HEK293 (cell line): Measurements from ENCODE around the gene SYNJ1.

Experiments used
- CTCF ChIA-PET: fragments of 350-600 bp; formaldehyde crosslinking; extraction: SDS; loops from one replicate; lab custom pipeline; 2021; ENCODE audit warnings: antibody characterized with exemption; lab: Yijun Ruan, JAX
- POLR2A ChIA-PET: fragments of 300-600 bp; formaldehyde crosslinking; extraction: SDS; loops from one replicate; lab custom pipeline; 2020; ENCODE audit warnings: antibody characterized with exemption, inconsistent platforms; lab: Yijun Ruan, JAX
- H3K27ac ChIP-seq: fragments of 200-500 bp; sonication (Bioruptor generic); 2 replicates; pipeline ENCODE4 v1.5.1; 2014; ENCODE audit warnings: low read depth, low read length, control low read depth, inconsistent platforms; ENCODE audit errors: extremely low read depth
- H3K36me3 ChIP-seq, 2 experiments: fragments of 200-500 bp in 1 of 2; sonication (Bioruptor generic) in 1 of 2; 1 replicate in 1 of 2; 2 replicates in 1 of 2; pipeline ENCODE4 v1.5.1; 2014 to 2017; ENCODE audit warnings: inconsistent platforms in 2 of 2, low read length in 2 of 2; ENCODE audit not compliant: control insufficient read depth in 2 of 2, insufficient read depth in 1 of 2
- H3K4me1 ChIP-seq: fragments of 200-500 bp; sonication (Bioruptor generic); 2 replicates; pipeline ENCODE4 v1.5.1; 2014; ENCODE audit warnings: mild to moderate bottlenecking, low read length, inconsistent platforms; ENCODE audit not compliant: control insufficient read depth, insufficient read depth
- H3K4me3 ChIP-seq: 2 replicates; pipeline ENCODE4 v1.5.1; 2011; ENCODE audit warnings: low read depth, mild to moderate bottlenecking, control low read depth, low read length, moderate library complexity
- H3K9me3 ChIP-seq: fragments of 200-500 bp; sonication (Bioruptor generic); 2 replicates; pipeline ENCODE4 v1.5.1; 2014; ENCODE audit warnings: low read depth, low read length, inconsistent platforms; ENCODE audit not compliant: control insufficient read depth, insufficient read depth
- IKZF3 ChIP-seq: fragments of 450-650 bp; IDR thresholded peaks from 2 replicates; pipeline ENCODE4 v1.5.0; 2018; ENCODE audit warnings: missing biosample characterization, mild to moderate bottlenecking, missing genetic modification characterization, moderate library complexity
- PRDM1 ChIP-seq: fragments of 450-650 bp; formaldehyde crosslinking; IDR thresholded peaks from 2 replicates; pipeline ENCODE4; 2016; ENCODE audit warnings: missing biosample characterization, missing genetic modification characterization
- SP7 ChIP-seq: fragments of 450-650 bp; formaldehyde crosslinking; IDR thresholded peaks from 2 replicates; pipeline ENCODE4 v1.5.1; 2016; ENCODE audit warnings: missing biosample characterization, missing genetic modification characterization
- ZBTB48 ChIP-seq: fragments of 450-650 bp; formaldehyde crosslinking; IDR thresholded peaks from 2 replicates; pipeline ENCODE4 v1.5.1; 2016; ENCODE audit warnings: missing biosample characterization, missing genetic modification characterization
- ZFHX2 ChIP-seq: fragments of 450-650 bp; formaldehyde crosslinking; conservative IDR thresholded peaks from 2 replicates; pipeline ENCODE4 v1.5.1; 2016; ENCODE audit warnings: missing biosample characterization, missing genetic modification characterization
- ZNF155 ChIP-seq: fragments of 450-650 bp; formaldehyde crosslinking; IDR thresholded peaks from 2 replicates; pipeline ENCODE4 v1.5.1; 2016; ENCODE audit warnings: missing biosample characterization, missing genetic modification characterization
- ZNF174 ChIP-seq: fragments of 450-650 bp; formaldehyde crosslinking; IDR thresholded peaks from 2 replicates; pipeline ENCODE4 v1.5.0; 2017; ENCODE audit warnings: missing biosample characterization, mild to moderate bottlenecking, missing genetic modification characterization
- ZNF223 ChIP-seq: fragments of 450-650 bp; formaldehyde crosslinking; IDR thresholded peaks from 2 replicates; pipeline ENCODE4 v1.5.1; 2016; ENCODE audit warnings: missing biosample characterization, missing genetic modification characterization
- ZNF248 ChIP-seq: fragments of 450-650 bp; formaldehyde crosslinking; IDR thresholded peaks from 2 replicates; pipeline ENCODE4 v1.5.1; 2017; ENCODE audit warnings: missing biosample characterization, missing genetic modification characterization
- ZNF335 ChIP-seq: fragments of 450-650 bp; formaldehyde crosslinking; conservative IDR thresholded peaks from 2 replicates; pipeline ENCODE4 v1.5.1; 2016; ENCODE audit warnings: missing biosample characterization, missing genetic modification characterization
- ZNF585B ChIP-seq: fragments of 450-650 bp; formaldehyde crosslinking; IDR thresholded peaks from 2 replicates; pipeline ENCODE4 v1.5.1; 2016; ENCODE audit warnings: missing biosample characterization, missing genetic modification characterization
- ZNF660 ChIP-seq: fragments of 450-650 bp; IDR thresholded peaks from 2 replicates; pipeline ENCODE4 v1.5.1; 2018; ENCODE audit warnings: missing biosample characterization, mild to moderate bottlenecking, missing genetic modification characterization
- ZSCAN16 ChIP-seq: fragments of 450-650 bp; formaldehyde crosslinking; IDR thresholded peaks from 2 replicates; pipeline ENCODE4 v1.5.1; 2016; ENCODE audit warnings: missing biosample characterization, missing genetic modification characterization
- TF ChIP-seq, protein P1 (sequence below): fragments of 450-650 bp; formaldehyde crosslinking; IDR thresholded peaks from 2 replicates; pipeline ENCODE4 v1.5.1; 2016; ENCODE audit warnings: missing biosample characterization, missing genetic modification characterization
- TF ChIP-seq, protein P2 (sequence below): fragments of 450-650 bp; formaldehyde crosslinking; IDR thresholded peaks from 2 replicates; pipeline ENCODE4 v1.5.1; 2017; ENCODE audit warnings: missing biosample characterization, missing genetic modification characterization
- TF ChIP-seq, protein P3 (sequence below): fragments of 450-650 bp; formaldehyde crosslinking; IDR thresholded peaks from 2 replicates; pipeline ENCODE4 v1.5.1; 2016; ENCODE audit warnings: missing biosample characterization, missing genetic modification characterization
- TF ChIP-seq, protein P4 (sequence below): fragments of 450-650 bp; formaldehyde crosslinking; conservative IDR thresholded peaks from 2 replicates; pipeline ENCODE4 v1.5.1; 2016; ENCODE audit warnings: low read depth, missing biosample characterization, missing genetic modification characterization
- TF ChIP-seq, protein P5 (sequence below): fragments of 450-650 bp; formaldehyde crosslinking; IDR thresholded peaks from 2 replicates; pipeline ENCODE4 v1.5.1; 2016; ENCODE audit warnings: missing biosample characterization, missing genetic modification characterization

Gene SYNJ1

DNA sequence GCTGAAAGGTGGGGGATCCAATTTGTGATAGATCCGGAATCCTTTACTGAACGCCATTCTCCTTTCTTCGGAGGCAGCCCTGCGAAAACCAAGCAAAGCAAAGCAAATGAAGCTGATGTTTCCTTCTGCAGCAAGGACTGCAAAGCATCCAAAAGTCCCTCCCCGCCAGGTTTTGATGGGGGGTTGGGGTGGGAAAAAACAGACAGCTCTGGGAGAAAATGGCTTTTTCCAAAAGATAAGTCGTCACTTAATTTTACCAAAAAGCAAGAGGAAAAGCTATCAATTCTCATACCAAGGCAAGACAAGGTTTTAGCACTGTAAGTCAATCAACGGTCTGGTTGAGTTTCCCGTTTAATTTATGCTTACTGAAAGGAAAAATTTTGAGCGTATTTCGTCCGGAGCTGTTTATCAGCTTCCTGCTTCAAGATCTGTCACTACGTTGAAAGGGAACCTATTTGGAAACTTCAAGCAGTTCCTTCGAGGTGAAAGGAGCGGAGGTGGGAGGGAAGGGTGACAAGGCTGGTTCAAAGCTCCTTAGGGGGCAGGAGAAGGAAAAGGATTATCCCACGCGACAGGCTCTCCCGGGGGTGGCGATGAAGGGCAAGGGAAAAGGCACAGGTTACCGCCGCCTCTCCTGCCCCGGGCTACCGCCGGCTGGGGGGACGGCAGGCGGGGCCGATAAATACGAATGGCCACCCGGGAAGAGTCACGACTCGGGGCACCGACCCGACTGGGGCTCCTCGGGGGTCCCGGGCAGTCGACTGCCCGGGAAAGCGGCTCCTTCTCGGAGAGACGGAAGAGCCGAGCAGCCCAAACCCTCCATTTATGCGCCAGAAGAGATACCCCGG, 750 bp downstream of the SYNJ1 start:
- H3K27ac ChIP-seq, result peak overlapping the region; percentile 65
- ChIA-PET CTCF (interaction anchor here (0.5 to 1.1 kb wide), 5 partner anchors 9 to 845 kb away, joined by 3 to 5 read pairs (median 4); partner anchors contain the start of gene CFAP298), POLR2A (interaction anchor here (0.6 to 3.1 kb wide), 25 partner anchors 8 to 753 kb away, joined by 3 to 52 read pairs (median 5); partner anchors contain the start of genes CFAP298, IFNAR1, MIS18A and PAXBP1)
- peaks cover 0 to 10% of the 10 kb centered on the region in 2 experiments; a peak in 2 of 3 replicates for H3K36me3 ChIP-seq
- H3K4me3 ChIP-seq, result peak overlapping the region; percentile 90
- H3K9me3 ChIP-seq, result no peaks in the 10 kb centered on the region
- 0 out of 2 replicates have a peak, but pooled peaks cover 4% of the 10 kb centered on the region for H3K4me1 ChIP-seq
- no peak for TF ChIP-seq ZNF155
- TF ChIP-seq SP7 (tag by site-specific recombination), result no peak; the same call in 1 of the 2 replicates
- TF ChIP-seq ZSCAN16 (tag by site-specific recombination), result no peak
- peak; percentile 19; the same call in 1 of the 2 replicates for TF ChIP-seq ZNF223
- TF ChIP-seq ZNF585B (tag by site-specific recombination), result 0 out of 2 replicates have a peak, but pooled peaks have one; percentile 7
- TF ChIP-seq, protein P1, sequence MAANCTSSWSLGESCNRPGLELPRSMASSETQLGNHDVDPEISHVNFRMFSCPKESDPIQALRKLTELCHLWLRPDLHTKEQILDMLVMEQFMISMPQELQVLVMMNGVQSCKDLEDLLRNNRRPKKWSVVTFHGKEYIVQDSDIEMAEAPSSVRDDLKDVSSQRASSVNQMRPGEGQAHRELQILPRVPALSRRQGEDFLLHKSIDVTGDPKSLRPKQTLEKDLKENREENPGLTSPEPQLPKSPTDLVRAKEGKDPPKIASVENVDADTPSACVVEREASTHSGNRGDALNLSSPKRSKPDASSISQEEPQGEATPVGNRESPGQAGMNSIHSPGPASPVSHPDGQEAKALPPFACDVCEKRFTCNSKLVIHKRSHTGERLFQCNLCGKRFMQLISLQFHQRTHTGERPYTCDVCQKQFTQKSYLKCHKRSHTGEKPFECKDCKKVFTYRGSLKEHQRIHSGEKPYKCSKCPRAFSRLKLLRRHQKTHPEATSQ, result no peak
- TF ChIP-seq, protein P2, sequence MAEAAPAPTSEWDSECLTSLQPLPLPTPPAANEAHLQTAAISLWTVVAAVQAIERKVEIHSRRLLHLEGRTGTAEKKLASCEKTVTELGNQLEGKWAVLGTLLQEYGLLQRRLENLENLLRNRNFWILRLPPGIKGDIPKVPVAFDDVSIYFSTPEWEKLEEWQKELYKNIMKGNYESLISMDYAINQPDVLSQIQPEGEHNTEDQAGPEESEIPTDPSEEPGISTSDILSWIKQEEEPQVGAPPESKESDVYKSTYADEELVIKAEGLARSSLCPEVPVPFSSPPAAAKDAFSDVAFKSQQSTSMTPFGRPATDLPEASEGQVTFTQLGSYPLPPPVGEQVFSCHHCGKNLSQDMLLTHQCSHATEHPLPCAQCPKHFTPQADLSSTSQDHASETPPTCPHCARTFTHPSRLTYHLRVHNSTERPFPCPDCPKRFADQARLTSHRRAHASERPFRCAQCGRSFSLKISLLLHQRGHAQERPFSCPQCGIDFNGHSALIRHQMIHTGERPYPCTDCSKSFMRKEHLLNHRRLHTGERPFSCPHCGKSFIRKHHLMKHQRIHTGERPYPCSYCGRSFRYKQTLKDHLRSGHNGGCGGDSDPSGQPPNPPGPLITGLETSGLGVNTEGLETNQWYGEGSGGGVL (tag by site-specific recombination), result peak; percentile 67
- TF ChIP-seq ZNF248 (tag by site-specific recombination), result no peak
- TF ChIP-seq, protein P3, sequence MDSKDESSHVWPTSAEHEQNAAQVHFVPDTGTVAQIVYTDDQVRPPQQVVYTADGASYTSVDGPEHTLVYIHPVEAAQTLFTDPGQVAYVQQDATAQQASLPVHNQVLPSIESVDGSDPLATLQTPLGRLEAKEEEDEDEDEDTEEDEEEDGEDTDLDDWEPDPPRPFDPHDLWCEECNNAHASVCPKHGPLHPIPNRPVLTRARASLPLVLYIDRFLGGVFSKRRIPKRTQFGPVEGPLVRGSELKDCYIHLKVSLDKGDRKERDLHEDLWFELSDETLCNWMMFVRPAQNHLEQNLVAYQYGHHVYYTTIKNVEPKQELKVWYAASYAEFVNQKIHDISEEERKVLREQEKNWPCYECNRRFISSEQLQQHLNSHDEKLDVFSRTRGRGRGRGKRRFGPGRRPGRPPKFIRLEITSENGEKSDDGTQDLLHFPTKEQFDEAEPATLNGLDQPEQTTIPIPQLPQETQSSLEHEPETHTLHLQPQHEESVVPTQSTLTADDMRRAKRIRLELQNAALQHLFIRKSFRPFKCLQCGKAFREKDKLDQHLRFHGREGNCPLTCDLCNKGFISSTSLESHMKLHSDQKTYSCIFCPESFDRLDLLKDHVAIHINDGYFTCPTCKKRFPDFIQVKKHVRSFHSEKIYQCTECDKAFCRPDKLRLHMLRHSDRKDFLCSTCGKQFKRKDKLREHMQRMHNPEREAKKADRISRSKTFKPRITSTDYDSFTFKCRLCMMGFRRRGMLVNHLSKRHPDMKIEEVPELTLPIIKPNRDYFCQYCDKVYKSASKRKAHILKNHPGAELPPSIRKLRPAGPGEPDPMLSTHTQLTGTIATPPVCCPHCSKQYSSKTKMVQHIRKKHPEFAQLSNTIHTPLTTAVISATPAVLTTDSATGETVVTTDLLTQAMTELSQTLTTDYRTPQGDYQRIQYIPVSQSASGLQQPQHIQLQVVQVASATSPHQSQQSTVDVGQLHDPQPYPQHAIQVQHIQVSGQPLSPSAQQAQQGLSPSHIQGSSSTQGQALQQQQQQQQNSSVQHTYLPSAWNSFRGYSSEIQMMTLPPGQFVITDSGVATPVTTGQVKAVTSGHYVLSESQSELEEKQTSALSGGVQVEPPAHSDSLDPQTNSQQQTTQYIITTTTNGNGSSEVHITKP, result peak; percentile 99
- no peak for TF ChIP-seq ZNF174 (tag by site-specific recombination)
- TF ChIP-seq ZBTB48 (tag by site-specific recombination), result peak; percentile 73; the same call in 1 of the 2 replicates
- TF ChIP-seq, protein P4, sequence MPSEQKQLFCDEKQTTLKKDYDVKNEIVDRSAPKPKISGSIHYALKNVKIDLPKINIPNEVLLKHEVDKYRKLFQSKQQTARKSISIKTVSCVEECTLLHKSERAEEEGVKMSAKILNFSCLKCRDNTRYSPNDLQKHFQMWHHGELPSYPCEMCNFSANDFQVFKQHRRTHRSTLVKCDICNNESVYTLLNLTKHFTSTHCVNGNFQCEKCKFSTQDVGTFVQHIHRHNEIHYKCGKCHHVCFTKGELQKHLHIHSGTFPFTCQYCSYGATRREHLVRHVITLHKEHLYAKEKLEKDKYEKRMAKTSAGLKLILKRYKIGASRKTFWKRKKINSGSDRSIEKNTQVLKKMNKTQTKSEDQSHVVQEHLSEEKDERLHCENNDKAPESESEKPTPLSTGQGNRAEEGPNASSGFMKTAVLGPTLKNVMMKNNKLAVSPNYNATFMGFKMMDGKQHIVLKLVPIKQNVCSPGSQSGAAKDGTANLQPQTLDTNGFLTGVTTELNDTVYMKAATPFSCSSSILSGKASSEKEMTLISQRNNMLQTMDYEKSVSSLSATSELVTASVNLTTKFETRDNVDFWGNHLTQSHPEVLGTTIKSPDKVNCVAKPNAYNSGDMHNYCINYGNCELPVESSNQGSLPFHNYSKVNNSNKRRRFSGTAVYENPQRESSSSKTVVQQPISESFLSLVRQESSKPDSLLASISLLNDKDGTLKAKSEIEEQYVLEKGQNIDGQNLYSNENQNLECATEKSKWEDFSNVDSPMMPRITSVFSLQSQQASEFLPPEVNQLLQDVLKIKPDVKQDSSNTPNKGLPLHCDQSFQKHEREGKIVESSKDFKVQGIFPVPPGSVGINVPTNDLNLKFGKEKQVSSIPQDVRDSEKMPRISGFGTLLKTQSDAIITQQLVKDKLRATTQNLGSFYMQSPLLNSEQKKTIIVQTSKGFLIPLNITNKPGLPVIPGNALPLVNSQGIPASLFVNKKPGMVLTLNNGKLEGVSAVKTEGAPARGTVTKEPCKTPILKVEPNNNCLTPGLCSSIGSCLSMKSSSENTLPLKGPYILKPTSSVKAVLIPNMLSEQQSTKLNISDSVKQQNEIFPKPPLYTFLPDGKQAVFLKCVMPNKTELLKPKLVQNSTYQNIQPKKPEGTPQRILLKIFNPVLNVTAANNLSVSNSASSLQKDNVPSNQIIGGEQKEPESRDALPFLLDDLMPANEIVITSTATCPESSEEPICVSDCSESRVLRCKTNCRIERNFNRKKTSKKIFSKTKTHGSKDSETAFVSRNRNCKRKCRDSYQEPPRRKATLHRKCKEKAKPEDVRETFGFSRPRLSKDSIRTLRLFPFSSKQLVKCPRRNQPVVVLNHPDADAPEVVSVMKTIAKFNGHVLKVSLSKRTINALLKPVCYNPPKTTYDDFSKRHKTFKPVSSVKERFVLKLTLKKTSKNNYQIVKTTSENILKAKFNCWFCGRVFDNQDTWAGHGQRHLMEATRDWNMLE, result 0 out of 2 replicates have a peak, but pooled peaks have one; percentile 13
- TF ChIP-seq, protein P5, sequence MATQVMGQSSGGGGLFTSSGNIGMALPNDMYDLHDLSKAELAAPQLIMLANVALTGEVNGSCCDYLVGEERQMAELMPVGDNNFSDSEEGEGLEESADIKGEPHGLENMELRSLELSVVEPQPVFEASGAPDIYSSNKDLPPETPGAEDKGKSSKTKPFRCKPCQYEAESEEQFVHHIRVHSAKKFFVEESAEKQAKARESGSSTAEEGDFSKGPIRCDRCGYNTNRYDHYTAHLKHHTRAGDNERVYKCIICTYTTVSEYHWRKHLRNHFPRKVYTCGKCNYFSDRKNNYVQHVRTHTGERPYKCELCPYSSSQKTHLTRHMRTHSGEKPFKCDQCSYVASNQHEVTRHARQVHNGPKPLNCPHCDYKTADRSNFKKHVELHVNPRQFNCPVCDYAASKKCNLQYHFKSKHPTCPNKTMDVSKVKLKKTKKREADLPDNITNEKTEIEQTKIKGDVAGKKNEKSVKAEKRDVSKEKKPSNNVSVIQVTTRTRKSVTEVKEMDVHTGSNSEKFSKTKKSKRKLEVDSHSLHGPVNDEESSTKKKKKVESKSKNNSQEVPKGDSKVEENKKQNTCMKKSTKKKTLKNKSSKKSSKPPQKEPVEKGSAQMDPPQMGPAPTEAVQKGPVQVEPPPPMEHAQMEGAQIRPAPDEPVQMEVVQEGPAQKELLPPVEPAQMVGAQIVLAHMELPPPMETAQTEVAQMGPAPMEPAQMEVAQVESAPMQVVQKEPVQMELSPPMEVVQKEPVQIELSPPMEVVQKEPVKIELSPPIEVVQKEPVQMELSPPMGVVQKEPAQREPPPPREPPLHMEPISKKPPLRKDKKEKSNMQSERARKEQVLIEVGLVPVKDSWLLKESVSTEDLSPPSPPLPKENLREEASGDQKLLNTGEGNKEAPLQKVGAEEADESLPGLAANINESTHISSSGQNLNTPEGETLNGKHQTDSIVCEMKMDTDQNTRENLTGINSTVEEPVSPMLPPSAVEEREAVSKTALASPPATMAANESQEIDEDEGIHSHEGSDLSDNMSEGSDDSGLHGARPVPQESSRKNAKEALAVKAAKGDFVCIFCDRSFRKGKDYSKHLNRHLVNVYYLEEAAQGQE (tag by site-specific recombination), result 0 out of 2 replicates have a peak, but pooled peaks have one; percentile 12
- peak; percentile 89 for TF ChIP-seq PRDM1 (tag by site-specific recombination)
- TF ChIP-seq IKZF3 (tag by site-specific recombination), result peak; percentile 76
- peak; percentile 18; the same call in 1 of the 2 replicates for TF ChIP-seq ZNF660
- peak; percentile 67 for TF ChIP-seq ZFHX2
- TF ChIP-seq ZNF335 (tag by site-specific recombination), result peak; percentile 81
